HG02970 (cell line): ENCODE results near the gene PM20D2.

ENCODE experiments used
- ATAC-seq: cut with Tn5 transposase; IDR thresholded peaks from one replicate; pipeline ENCODE4 v1.9.1; 2021; ENCODE audit warnings: mild to moderate bottlenecking, moderate library complexity, moderate number of reproducible peaks; ENCODE audit not compliant: unreplicated experiment, low FRiP score

The PM20D2 gene

DNA sequence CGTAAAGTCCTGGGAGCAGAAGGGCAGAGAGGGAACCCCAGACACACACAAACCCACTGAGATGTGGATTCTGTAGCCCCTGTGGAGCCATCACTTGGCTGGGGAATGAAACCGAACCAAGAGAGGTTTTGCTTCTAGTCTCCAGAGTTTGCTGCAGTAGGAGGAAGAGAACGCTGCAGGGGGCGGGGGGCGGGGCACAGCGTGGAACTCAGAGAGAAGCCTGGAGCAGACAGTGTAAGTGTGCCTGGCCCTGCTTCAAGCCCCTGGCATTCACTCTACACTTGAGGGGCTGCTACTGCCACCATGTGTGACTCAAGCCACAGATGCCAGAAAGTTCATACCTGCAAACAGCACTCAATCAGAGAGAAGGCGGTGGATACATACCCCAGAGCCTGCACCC lies 52.4 kb downstream of the PM20D2 start:
- no peak for ATAC-seq

DNA sequence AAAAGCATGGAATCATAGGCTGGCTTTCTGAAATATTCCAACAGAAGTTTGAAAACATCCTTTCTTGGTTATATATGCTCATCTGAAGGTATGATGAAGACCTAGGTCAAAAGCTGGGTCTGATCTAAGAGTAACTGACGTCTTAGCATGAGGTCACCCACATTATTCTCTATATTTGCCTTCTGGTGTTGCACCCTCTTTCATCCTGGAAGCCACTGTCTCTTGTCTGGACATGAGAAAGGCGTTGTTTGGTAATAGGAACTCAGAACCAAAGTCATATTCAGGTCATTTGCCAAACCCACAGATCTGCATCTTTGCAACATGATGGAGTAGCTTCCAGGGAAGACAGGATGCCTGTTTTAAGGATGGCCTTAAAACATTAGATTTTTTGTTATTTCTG lies 53.7 kb downstream of the PM20D2 start:
- no peak for ATAC-seq

- ATAC-seq = no peak
Observed at GRCh38 chr6:89200706-89201215, 54.9 kb downstream of the PM20D2 start.

GRCh38 chr6:89204096-89204495 lies 58.2 kb downstream of the PM20D2 start:
- no peak for ATAC-seq

GRCh38 chr6:89205819-89206218 lies 60.0 kb downstream of the PM20D2 start:
- no peak for ATAC-seq

GRCh38 chr6:89208551-89208950 lies 62.7 kb downstream of the PM20D2 start:
- no peak for ATAC-seq

- no peak for ATAC-seq
Observed at GRCh38 chr6:89209457-89209856, 63.6 kb downstream of the PM20D2 start.

DNA sequence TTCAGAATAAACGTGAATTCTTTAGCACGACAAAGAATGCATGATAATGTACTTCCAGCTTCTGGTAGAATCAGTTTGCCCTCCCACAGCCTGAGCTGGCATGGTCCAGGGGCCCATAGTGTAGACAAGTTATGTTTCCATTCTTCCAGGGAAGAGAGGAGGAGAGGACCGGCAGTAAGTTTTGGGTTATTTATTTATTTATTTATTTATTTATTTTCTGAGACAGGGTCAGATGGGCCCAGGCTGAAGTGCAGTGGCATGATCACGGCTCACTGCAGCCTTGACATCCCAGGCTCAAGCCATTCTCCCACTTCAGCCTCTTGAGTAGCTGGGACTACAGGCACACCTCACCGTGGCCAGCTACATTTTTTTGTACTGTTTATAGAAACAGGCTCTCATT lies 66.6 kb downstream of the PM20D2 start:
- no peak for ATAC-seq

- no peak for ATAC-seq
Observed at GRCh38 chr6:89214197-89214596, 68.3 kb downstream of the PM20D2 start.
